B cell (primary cell): ENCODE measurements around the gene NUAK2. TPM values are rescaled to one million over a fixed set of nuclear protein-coding genes. Genes with fewer than 3 reads are reported as not detected.

ENCODE experiments used
- ATAC-seq: fragments of 200-7000 bp; cut with Tn5 transposase; one replicate; pipeline ENCODE4 v1.10.0; 2021; ENCODE audit warnings: low read depth, mild to moderate bottlenecking, moderate number of reproducible peaks, moderate library complexity
- CTCF ChIA-PET: fragments of 350-600 bp; sonication (Branson Sonifier 250); formaldehyde crosslinking; loops from one replicate; lab custom pipeline; 2021; ENCODE audit warnings: antibody characterized with exemption, inconsistent platforms; lab: Charles Lee
- POLR2A ChIA-PET: fragments of 350-600 bp; sonication (Branson Sonifier 250); formaldehyde crosslinking; loops from one replicate; lab custom pipeline; 2021; ENCODE audit warnings: antibody characterized with exemption; lab: Charles Lee
- DNase-seq: peaks from one replicate; pipeline ENCODE4 v3.0.0; 2013
- H2AFZ ChIP-seq: 2 replicates; pipeline ENCODE4 v1.6.1; 2012; ENCODE audit warnings: mild to moderate bottlenecking, low read depth, low read length; ENCODE audit not compliant: insufficient read depth, poor library complexity, severe bottlenecking
- H3K27ac ChIP-seq, 2 donors: 1 replicate in 1 of 2; 2 replicates in 1 of 2; pipeline ENCODE4 v1.5.1; 2012 to 2013; ENCODE audit warnings: low read length in 2 of 2, mild to moderate bottlenecking in 2 of 2, moderate library complexity in 1 of 2
- H3K27me3 ChIP-seq, 4 experiments: fragments of 200-600 bp in 1 of 4; sonication (generic) in 1 of 4; replicated peaks in 1 of 4; 1 replicate in 2 of 4; 2 replicates in 2 of 4; pipeline versions ENCODE4 v1.6.1 to v1.7.0; 2013 to 2016; ENCODE audit warnings: low read length in 3 of 4, mild to moderate bottlenecking in 2 of 4, mixed read lengths in 1 of 4, moderate library complexity in 1 of 4; ENCODE audit not compliant: insufficient read depth in 4 of 4, control insufficient read depth in 3 of 4; ENCODE audit errors: control extremely low read depth in 1 of 4
- H3K36me3 ChIP-seq, 2 experiments: replicated peaks in 1 of 2; 1 replicate in 1 of 2; 2 replicates in 1 of 2; pipeline versions ENCODE4 v1.6.1 to v1.7.1; 2013; ENCODE audit warnings: low read length in 1 of 2; ENCODE audit not compliant: insufficient read depth in 2 of 2, control insufficient read depth in 1 of 2; ENCODE audit errors: control extremely low read depth in 1 of 2, extremely low read depth in 1 of 2
- H3K4me1 ChIP-seq, 2 donors: fragments of 200-600 bp in 1 of 2; sonication (generic) in 1 of 2; 1 replicate in 1 of 2; 2 replicates in 1 of 2; pipeline versions ENCODE4 v1.5.1 to v1.6.1; 2013 to 2017; ENCODE audit warnings: low read length in 2 of 2; ENCODE audit not compliant: control insufficient read depth in 2 of 2, insufficient read depth in 2 of 2
- H3K4me2 ChIP-seq: replicated peaks from 2 replicates; pipeline ENCODE3; 2012; ENCODE audit warnings: mild to moderate bottlenecking, low read depth, low read length; ENCODE audit not compliant: poor library complexity, severe bottlenecking
- H3K4me3 ChIP-seq, 5 experiments: fragments of 200-600 bp in 1 of 5; sonication (generic) in 1 of 5; 1 replicate in 3 of 5; 2 replicates in 2 of 5; pipeline versions ENCODE4 v1.5.1 to v1.7.0; 2011 to 2016; ENCODE audit warnings: low read length in 4 of 5, mild to moderate bottlenecking in 4 of 5, low read depth in 2 of 5, control low read depth in 1 of 5, moderate library complexity in 1 of 5; ENCODE audit not compliant: insufficient read depth in 1 of 5; ENCODE audit errors: control extremely low read depth in 1 of 5, extremely low read depth in 1 of 5
- H3K79me2 ChIP-seq: fragments of 200-600 bp; sonication (generic); one replicate; pipeline ENCODE4 v1.6.0; 2016; ENCODE audit warnings: low read length; ENCODE audit not compliant: control insufficient read depth, insufficient read depth
- H3K9ac ChIP-seq: fragments of 200-600 bp; sonication (generic); 2 replicates; pipeline ENCODE4 v1.6.1; 2017; ENCODE audit warnings: mild to moderate bottlenecking, low read length, moderate library complexity
- H3K9me3 ChIP-seq, 3 donors: one replicate each; pipeline versions ENCODE4 v1.6.1 to v1.7.1; 2013; ENCODE audit warnings: low read length in 2 of 3; ENCODE audit not compliant: control insufficient read depth in 2 of 3, insufficient read depth in 1 of 3; ENCODE audit errors: control extremely low read depth in 1 of 3
- H4K20me1 ChIP-seq: 2 replicates; pipeline ENCODE4 v1.6.0; 2012; ENCODE audit warnings: mild to moderate bottlenecking, low read length; ENCODE audit not compliant: insufficient read depth, control insufficient read depth, poor library complexity, severe bottlenecking
- H3K27ac Mint-ChIP-seq: one replicate; pipeline ENCODE4 v1.8.0; 2021; ENCODE audit warnings: mixed read lengths
- H3K27me3 Mint-ChIP-seq: one replicate; pipeline ENCODE4 v1.8.0; 2021; ENCODE audit warnings: mixed read lengths
- H3K4me1 Mint-ChIP-seq: one replicate; pipeline ENCODE4 v1.8.0; 2021; ENCODE audit warnings: mixed read lengths
- H3K4me3 Mint-ChIP-seq: one replicate; pipeline ENCODE4 v1.8.0; 2021; ENCODE audit warnings: mixed read lengths
- H3K9me3 Mint-ChIP-seq: one replicate; pipeline ENCODE4 v1.8.0; 2022; ENCODE audit warnings: mixed read lengths; ENCODE audit not compliant: insufficient read depth
- CTCF ChIP-seq: fragments of 200-600 bp; IDR thresholded peaks from one replicate; pipeline ENCODE4 v1.8.0; 2022; ENCODE audit warnings: antibody characterized with exemption, mild to moderate bottlenecking
- EZH2 ChIP-seq: IDR thresholded peaks from 2 replicates; pipeline ENCODE4 v1.6.1; 2012; ENCODE audit warnings: borderline replicate concordance, low read depth, mild to moderate bottlenecking, moderate library complexity, low read length; ENCODE audit not compliant: insufficient read depth, poor library complexity, severe bottlenecking
- WGBS: methylation state at CpG from one replicate; pipeline ENCODE4 v1.1.5; 2013; ENCODE audit warnings: missing lambda C conversion rate; ENCODE audit not compliant: insufficient coverage; 5-methylcytosine and 5-hydroxymethylcytosine counted together
- intact Hi-C: fragments of 100-400 bp; cut with micrococcal nuclease; formaldehyde crosslinking; loops from one replicate; pipeline ENCODE4 v1.10.0; 2022
- polyA plus RNA-seq: library from polyadenylated mRNA; depleted of rRNA; stranded (reverse); fragments of >200 nt; gene quantifications from 2 replicates; pipeline ENCODE4 v1.2.3, GENCODE V29; 2012
- total RNA-seq, 2 donors: library from RNA; stranded (reverse); fragments of 120-200 nt in 1 of 2; gene quantifications; 1 replicate in 1 of 2; 2 replicates in 1 of 2; pipeline versions ENCODE4 v1.2.3 to v1.2.4, GENCODE V29; 2013 to 2022

The NUAK2 gene
- total and polyA plus RNA-seq, 2 donors (not counting 1 experiment from before 2014, with no cell fraction given) = 37.9 to 102 TPM

GRCh38 chr1:205315008-205315618, 6.4 kb downstream of the NUAK2 start:
- peak overlapping the region in 2 of 5 experiments; percentile 20 to 74 for H3K4me3 ChIP-seq
- no peak overlapping the region for H2AFZ ChIP-seq
- peaks cover 95% of the 10 kb centered on the region for H3K4me1 Mint-ChIP-seq
- no peaks in the 10 kb centered on the region for H3K9me3 ChIP-seq
- peaks cover 100% of the 10 kb centered on the region for H3K79me2 ChIP-seq
- H3K9me3 Mint-ChIP-seq = no peaks in the 10 kb centered on the region
- ATAC-seq = no peak
- H3K36me3 ChIP-seq = peaks cover 2 to 62% of the 10 kb centered on the region in 2 experiments
- TF ChIP-seq CTCF (no peak), EZH2 (no peak)
- POLR2A ChIA-PET = interaction anchor here (3.6 to 17.1 kb wide), 2 partner anchors 29 to 40 kb away, joined by 40 to 372 read pairs; no protein-coding TSS in a partner anchor
- peaks cover 89 to 94% of the 10 kb centered on the region in 2 donors for H3K4me1 ChIP-seq
- H3K4me2 ChIP-seq = peak overlapping the region; percentile 96
- H3K27ac ChIP-seq = peak overlapping the region; percentile 82 to 98
- peaks cover 96% of the 10 kb centered on the region for H4K20me1 ChIP-seq
- peak overlapping the region; percentile 94 for H3K4me3 Mint-ChIP-seq
- CTCF ChIA-PET = interaction anchor here (1.7 to 56.6 kb wide), 4 partner anchors 10 to 173 kb away, joined by 5 to 2421 read pairs (median 1214); partner anchors contain the start of gene NUAK2
- H3K27me3 ChIP-seq = no peaks in the 10 kb centered on the region
- peak overlapping the region; percentile 71 for H3K9ac ChIP-seq
- H3K27me3 Mint-ChIP-seq = no peaks in the 10 kb centered on the region
- intact Hi-C loops = loop anchor here (10.0 kb wide), 1 partner anchor 320 kb away; the partner anchor contains the start of gene ELK4
- H3K27ac Mint-ChIP-seq = peak overlapping the region; percentile 98
- 0% methylated on average over 2 of the region's 5 CpGs for WGBS
- peak; percentile 44 for DNase-seq
